Measurements from ENCODE around the gene PDE1C.

PDE1C gene

GRCh38 chr7:32074787-32075585 is 4.8 kb upstream of the PDE1C start:
- DNase-seq: no peak

GRCh38 chr7:32073533-32073932 is 3.3 kb upstream of the PDE1C start:
- no peak for DNase-seq

- DNase-seq: no peak
Measured at GRCh38 chr7:32072397-32072796, 2.2 kb upstream of the PDE1C start.

- DNase-seq: no peak
Measured at GRCh38 chr7:32071466-32072091, 1.4 kb upstream of the PDE1C start.

GRCh38 chr7:32070051-32070405 is 179 bp downstream of the PDE1C start:
- DNase-seq: no peak

- no peak for DNase-seq
Measured at GRCh38 chr7:32069116-32069650, 1.0 kb downstream of the PDE1C start.

GRCh38 chr7:32068411-32069101 is 1.7 kb downstream of the PDE1C start:
- no peak for DNase-seq

GRCh38 chr7:32066441-32066840 is 3.8 kb downstream of the PDE1C start:
- no peak for DNase-seq

GRCh38 chr7:32063614-32064013 is 6.6 kb downstream of the PDE1C start:
- no peak for DNase-seq

GRCh38 chr7:32062150-32062549 is 8.1 kb downstream of the PDE1C start:
- no peak for DNase-seq

GRCh38 chr7:32061346-32061745 is 8.9 kb downstream of the PDE1C start:
- no peak for DNase-seq

- no peak for DNase-seq
Measured at GRCh38 chr7:32059289-32060011, 10.8 kb downstream of the PDE1C start.

- no peak for DNase-seq
Measured at GRCh38 chr7:32058002-32058401, 12.2 kb downstream of the PDE1C start.

GRCh38 chr7:32056767-32057166 is 13.4 kb downstream of the PDE1C start:
- no peak for DNase-seq

GRCh38 chr7:32053204-32053603 is 17.0 kb downstream of the PDE1C start:
- DNase-seq: no peak

GRCh38 chr7:32051128-32051527 is 19.1 kb downstream of the PDE1C start:
- DNase-seq: no peak

- no peak for DNase-seq
Measured at GRCh38 chr7:32049599-32049998, 20.6 kb downstream of the PDE1C start.

- DNase-seq: no peak
Measured at GRCh38 chr7:32048970-32049491, 21.2 kb downstream of the PDE1C start.

- no peak for DNase-seq
Measured at GRCh38 chr7:32047801-32048200, 22.4 kb downstream of the PDE1C start.

GRCh38 chr7:32047075-32047474 is 23.1 kb downstream of the PDE1C start:
- no peak for DNase-seq

GRCh38 chr7:32045228-32045627 is 25.0 kb downstream of the PDE1C start:
- no peak for DNase-seq

- DNase-seq: no peak
Measured at GRCh38 chr7:32044739-32045138, 25.5 kb downstream of the PDE1C start.

GRCh38 chr7:32043688-32044087 is 26.5 kb downstream of the PDE1C start:
- DNase-seq: no peak
